Measurements from ENCODE around the gene ATP8A2.

ATP8A2 gene

DNA sequence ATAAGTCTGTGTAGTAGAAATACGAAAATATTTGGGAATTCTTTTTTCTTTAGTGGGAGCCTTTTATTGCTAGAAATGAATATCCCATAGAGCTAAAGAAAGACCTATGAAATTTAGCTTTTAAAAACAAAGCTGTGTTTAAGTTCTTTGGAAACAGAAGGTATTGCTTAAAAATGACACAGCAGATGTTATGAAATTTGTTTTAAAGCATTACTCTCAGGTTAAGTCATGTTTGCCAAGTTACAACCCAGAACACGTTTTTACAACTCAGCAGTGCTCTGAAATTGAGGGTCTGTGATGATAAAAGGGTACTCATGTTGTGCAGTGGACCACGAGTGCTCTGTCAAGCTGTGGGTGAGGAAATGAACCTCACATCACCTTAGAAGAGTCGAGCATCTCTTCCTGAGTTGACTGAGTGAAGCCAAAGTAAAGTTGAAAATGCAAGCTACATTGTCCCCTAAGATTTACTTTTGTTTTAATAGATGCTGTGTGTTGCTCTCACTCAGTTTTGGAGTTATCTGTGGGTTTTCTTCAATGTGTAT, 519.0 kb downstream of the ATP8A2 start:
- TF ChIP-seq, protein P1, sequence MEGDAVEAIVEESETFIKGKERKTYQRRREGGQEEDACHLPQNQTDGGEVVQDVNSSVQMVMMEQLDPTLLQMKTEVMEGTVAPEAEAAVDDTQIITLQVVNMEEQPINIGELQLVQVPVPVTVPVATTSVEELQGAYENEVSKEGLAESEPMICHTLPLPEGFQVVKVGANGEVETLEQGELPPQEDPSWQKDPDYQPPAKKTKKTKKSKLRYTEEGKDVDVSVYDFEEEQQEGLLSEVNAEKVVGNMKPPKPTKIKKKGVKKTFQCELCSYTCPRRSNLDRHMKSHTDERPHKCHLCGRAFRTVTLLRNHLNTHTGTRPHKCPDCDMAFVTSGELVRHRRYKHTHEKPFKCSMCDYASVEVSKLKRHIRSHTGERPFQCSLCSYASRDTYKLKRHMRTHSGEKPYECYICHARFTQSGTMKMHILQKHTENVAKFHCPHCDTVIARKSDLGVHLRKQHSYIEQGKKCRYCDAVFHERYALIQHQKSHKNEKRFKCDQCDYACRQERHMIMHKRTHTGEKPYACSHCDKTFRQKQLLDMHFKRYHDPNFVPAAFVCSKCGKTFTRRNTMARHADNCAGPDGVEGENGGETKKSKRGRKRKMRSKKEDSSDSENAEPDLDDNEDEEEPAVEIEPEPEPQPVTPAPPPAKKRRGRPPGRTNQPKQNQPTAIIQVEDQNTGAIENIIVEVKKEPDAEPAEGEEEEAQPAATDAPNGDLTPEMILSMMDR (conservative IDR thresholded peaks at IDR 0.05; ENCODE audit: low read depth, low read length): no peak
- no peak overlapping the region for H3K4me3 ChIP-seq (ENCODE audit: low read depth, low read length)
- peak; percentile 60 for DNase-seq (ENCODE audit: low read depth)

DNA sequence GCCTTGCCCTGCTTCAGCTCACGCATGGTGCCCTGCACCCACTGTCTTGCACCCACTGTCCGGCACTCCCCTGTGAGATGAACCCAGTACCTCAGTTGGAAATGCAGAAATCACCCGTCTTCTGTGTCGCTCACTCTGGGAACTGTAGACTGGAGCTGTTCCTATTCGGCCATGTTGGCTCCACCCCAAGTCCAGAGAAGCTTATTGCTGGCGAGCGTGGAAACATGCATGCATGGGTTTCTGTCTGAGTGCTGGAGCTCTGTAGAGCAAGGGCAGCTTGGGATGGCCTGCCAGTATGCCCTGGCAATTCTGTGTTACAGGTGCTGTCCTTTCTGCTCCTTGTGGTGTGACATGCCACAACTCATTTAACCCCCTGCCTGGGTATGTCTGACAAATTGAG, 527.2 kb downstream of the ATP8A2 start:
- TF ChIP-seq, protein P1 (conservative IDR thresholded peaks at IDR 0.05; ENCODE audit: low read depth, low read length): no peak
- no peak for DNase-seq (ENCODE audit: low read depth)
- no peak overlapping the region for H3K4me3 ChIP-seq (ENCODE audit: low read depth, low read length)

DNA sequence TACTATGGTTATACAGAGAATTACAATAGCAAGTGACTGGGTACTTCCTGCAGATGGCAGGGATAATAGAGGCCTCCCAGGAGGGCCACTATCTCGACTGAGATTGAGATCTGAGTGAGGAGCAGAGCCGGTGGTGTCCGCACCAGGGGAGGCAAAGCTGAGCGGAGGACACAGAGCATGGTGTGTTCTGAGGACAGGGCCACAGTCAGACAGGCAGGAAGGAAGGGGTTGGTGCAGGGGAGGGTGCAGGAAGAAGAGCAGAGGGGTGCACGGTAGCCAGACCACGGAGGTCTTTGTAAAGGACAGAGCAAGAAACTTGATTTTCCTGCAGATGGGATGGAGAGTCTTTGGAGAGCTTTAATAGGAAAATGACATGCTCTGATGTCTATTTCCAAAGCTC, 527.7 kb downstream of the ATP8A2 start:
- TF ChIP-seq, protein P1 (conservative IDR thresholded peaks at IDR 0.05; ENCODE audit: low read depth, low read length): no peak
- H3K4me3 ChIP-seq (ENCODE audit: low read depth, low read length): no peak overlapping the region
- DNase-seq (ENCODE audit: low read depth): no peak

DNA sequence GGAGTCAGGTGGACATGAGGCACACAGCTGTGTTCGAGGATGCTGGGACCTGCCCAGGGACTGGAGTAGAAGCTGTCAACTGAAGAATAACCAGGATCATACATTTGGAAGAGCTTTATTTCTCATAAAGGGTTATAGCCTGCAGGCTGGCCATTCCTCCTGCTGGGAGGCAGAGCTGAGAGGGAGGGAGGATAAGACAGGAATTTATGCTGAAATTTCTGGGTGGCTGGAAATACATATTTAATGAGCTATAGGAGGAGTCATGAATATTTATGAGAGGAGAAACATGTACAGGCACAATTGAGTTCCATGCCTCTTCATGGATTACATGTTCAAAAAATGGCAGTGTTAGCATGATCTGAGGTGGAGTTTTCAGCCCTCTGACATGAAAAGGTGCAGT, 528.2 kb downstream of the ATP8A2 start:
- TF ChIP-seq, protein P1 (conservative IDR thresholded peaks at IDR 0.05; ENCODE audit: low read depth, low read length): no peak
- H3K4me3 ChIP-seq (ENCODE audit: low read depth, low read length): no peak overlapping the region
- no peak for DNase-seq (ENCODE audit: low read depth)

DNA sequence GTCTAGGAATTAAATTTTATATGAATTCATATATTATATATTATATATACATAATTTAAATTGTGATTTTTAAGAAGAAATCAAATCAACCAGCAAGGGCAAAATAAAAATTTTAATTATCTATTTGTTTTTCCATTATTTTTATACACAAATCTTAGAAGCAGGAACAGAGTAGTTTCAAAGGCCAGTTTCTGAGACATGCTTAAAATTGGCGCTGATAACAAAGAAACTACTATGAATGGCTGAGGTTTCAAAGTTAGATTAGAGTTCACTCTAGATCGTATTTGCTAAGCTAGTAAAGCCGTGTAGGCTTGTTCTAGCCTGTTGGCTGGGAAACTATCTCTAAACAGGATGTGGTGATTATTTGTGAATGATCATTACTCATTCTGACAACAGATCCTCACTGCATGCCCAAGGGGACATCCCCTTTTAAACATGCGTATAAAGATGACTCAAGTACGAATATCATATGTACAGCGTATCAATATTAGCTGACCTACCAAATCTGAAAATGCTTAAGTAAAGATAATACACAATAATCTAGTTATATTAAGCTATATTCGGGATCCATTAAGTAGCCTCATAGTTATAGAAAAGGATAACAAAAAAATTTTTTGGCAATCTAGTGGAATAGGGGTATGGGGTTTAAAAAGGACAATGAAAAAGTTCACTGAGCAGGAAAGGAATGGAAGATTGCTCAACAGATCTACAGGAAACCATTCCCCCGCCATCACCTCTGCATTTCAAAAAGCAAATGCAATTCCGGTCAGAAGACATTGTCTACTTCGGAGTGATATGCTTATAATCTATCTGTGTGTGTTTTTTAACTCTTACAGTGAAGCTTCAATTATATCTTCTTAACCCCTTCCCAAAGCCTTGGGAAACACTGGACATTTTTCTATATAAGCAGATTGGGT, 529.9 kb downstream of the ATP8A2 start:
- TF ChIP-seq, protein P1 (conservative IDR thresholded peaks at IDR 0.05; ENCODE audit: low read depth, low read length): no peak
- DNase-seq (ENCODE audit: low read depth): peak; percentile 96
- H3K4me3 ChIP-seq (ENCODE audit: low read depth, low read length): no peak overlapping the region

DNA sequence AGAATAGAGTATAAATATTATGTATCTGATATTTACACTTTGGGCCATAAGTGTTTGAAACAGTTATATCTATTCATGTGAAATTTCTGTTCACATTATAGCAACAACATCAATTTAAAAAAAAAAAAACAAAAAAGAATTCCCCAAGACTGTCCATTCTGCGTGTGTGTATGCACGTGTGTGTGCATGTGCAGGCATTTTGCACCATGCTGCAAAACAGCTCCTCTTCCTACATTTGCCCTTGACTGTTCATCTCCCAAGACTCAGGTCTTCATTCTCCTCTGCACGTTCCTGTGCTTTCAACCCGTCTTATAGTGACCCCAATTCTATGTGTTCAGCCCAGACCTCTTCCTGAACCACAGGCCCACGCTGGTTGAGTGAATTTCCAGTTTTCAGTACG, 530.7 kb downstream of the ATP8A2 start:
- H3K4me3 ChIP-seq (ENCODE audit: low read depth, low read length): no peak overlapping the region
- TF ChIP-seq, protein P1 (conservative IDR thresholded peaks at IDR 0.05; ENCODE audit: low read depth, low read length): no peak
- DNase-seq (ENCODE audit: low read depth): no peak

Measured in choroid plexus epithelial cell (primary cell).